ENCODE results near the gene XYLT1. TPM values are rescaled to one million over a fixed set of nuclear protein-coding genes. Genes with fewer than 3 reads are reported as not detected.

Gene XYLT1
- total RNA-seq, 1 donor from 2014 or later, result 17.6 TPM

GRCh38 chr16:17294856-17295255 is 175.9 kb downstream of the XYLT1 start:
- Mint-ChIP-seq H3K27ac (ENCODE audit: unreplicated experiment) (no peak overlapping the region), H3K4me1 (ENCODE audit: low read depth) (peaks cover 3% of the 10 kb centered on the region), H3K36me3 (ENCODE audit: low read depth) (no peaks in the 10 kb centered on the region), H3K4me3 (ENCODE audit: unreplicated experiment) (no peak overlapping the region), H3K27me3 (ENCODE audit: low read depth) (no peaks in the 10 kb centered on the region), H3K9me3 (ENCODE audit: low read depth) (no peaks in the 10 kb centered on the region)
- no peak for TF ChIP-seq CTCF (IDR thresholded peaks at IDR 0.05)
- no peak for DNase-seq (ENCODE audit: low spot score)

GRCh38 chr16:17293813-17294558 is 176.8 kb downstream of the XYLT1 start:
- H3K27ac Mint-ChIP-seq (ENCODE audit: unreplicated experiment), result no peak overlapping the region
- peaks cover 1% of the 10 kb centered on the region for H3K36me3 Mint-ChIP-seq (ENCODE audit: low read depth)
- no peaks in the 10 kb centered on the region for H3K27me3 Mint-ChIP-seq (ENCODE audit: low read depth)
- no peaks in the 10 kb centered on the region for H3K4me1 Mint-ChIP-seq (ENCODE audit: low read depth)
- DNase-seq (ENCODE audit: low spot score), result no peak
- no peak overlapping the region for H3K4me3 Mint-ChIP-seq (ENCODE audit: unreplicated experiment)
- no peak for TF ChIP-seq CTCF (IDR thresholded peaks at IDR 0.05)
- H3K9me3 Mint-ChIP-seq (ENCODE audit: low read depth), result no peaks in the 10 kb centered on the region

- no peak overlapping the region for H3K27ac Mint-ChIP-seq (ENCODE audit: unreplicated experiment)
Observed at GRCh38 chr16:17291289-17291688, 179.5 kb downstream of the XYLT1 start.

GRCh38 chr16:17289674-17290635 is 180.8 kb downstream of the XYLT1 start:
- Mint-ChIP-seq H3K4me1 (ENCODE audit: low read depth) (peaks cover 6% of the 10 kb centered on the region), H3K27ac (ENCODE audit: unreplicated experiment) (no peak overlapping the region), H3K27me3 (ENCODE audit: low read depth) (no peaks in the 10 kb centered on the region), H3K36me3 (ENCODE audit: low read depth) (peaks cover 1% of the 10 kb centered on the region), H3K4me3 (ENCODE audit: unreplicated experiment) (no peak overlapping the region), H3K9me3 (ENCODE audit: low read depth) (no peaks in the 10 kb centered on the region)
- DNase-seq (ENCODE audit: low spot score), result no peak
- no peak for TF ChIP-seq CTCF (IDR thresholded peaks at IDR 0.05)

More at GRCh38 chr16:17291289-17291688, 179.5 kb downstream of the XYLT1 start:
- H3K9me3 Mint-ChIP-seq (ENCODE audit: low read depth), result no peaks in the 10 kb centered on the region
- no peak for DNase-seq (ENCODE audit: low spot score)
- H3K27me3 Mint-ChIP-seq (ENCODE audit: low read depth), result no peaks in the 10 kb centered on the region
- peaks cover 6% of the 10 kb centered on the region for H3K4me1 Mint-ChIP-seq (ENCODE audit: low read depth)
- no peak overlapping the region for H3K4me3 Mint-ChIP-seq (ENCODE audit: unreplicated experiment)
- TF ChIP-seq CTCF (IDR thresholded peaks at IDR 0.05), result no peak
- peaks cover 1% of the 10 kb centered on the region for H3K36me3 Mint-ChIP-seq (ENCODE audit: low read depth)

GRCh38 chr16:17289050-17289449 is 181.7 kb downstream of the XYLT1 start:
- Mint-ChIP-seq H3K4me1 (ENCODE audit: low read depth) (peaks cover 6% of the 10 kb centered on the region), H3K4me3 (ENCODE audit: unreplicated experiment) (no peak overlapping the region), H3K36me3 (ENCODE audit: low read depth) (peaks cover 1% of the 10 kb centered on the region), H3K9me3 (ENCODE audit: low read depth) (no peaks in the 10 kb centered on the region), H3K27me3 (ENCODE audit: low read depth) (no peaks in the 10 kb centered on the region), H3K27ac (ENCODE audit: unreplicated experiment) (no peak overlapping the region)
- no peak for DNase-seq (ENCODE audit: low spot score)
- no peak for TF ChIP-seq CTCF (IDR thresholded peaks at IDR 0.05)
